K562 (cell line): ENCODE results near the gene VEZF1. TPM values are rescaled to one million over a fixed set of nuclear protein-coding genes. Genes with fewer than 3 reads are reported as not detected.
A peak's percentile ranks its signal among the peaks of the same experiment; 100 is the strongest.

Source experiments
- ARNT ChIP-seq, 2 experiments: fragments of 450-650 bp; IDR thresholded peaks; 2 replicates each; pipeline ENCODE4 v1.6.1; 2016; ENCODE audit warnings: mild to moderate bottlenecking in 1 of 2
- ELF1 ChIP-seq: fragments of 200-800 bp; sonication (Bioruptor generic); IDR thresholded peaks from 2 replicates; pipeline ENCODE4 v1.6.1; 2016; ENCODE audit warnings: missing genetic modification characterization, missing compliant biosample characterization
- GTF2A2 ChIP-seq: IDR thresholded peaks from 2 replicates; pipeline ENCODE4 v1.6.1; 2016; ENCODE audit warnings: mild to moderate bottlenecking, missing genetic modification characterization, missing compliant biosample characterization
- IRF2 ChIP-seq: sonication (generic); formaldehyde crosslinking; IDR thresholded peaks from 2 replicates; pipeline ENCODE4 v1.8.1; 2022; ENCODE audit warnings: mild to moderate bottlenecking, missing genetic modification reagents
- MCM7 ChIP-seq, 2 experiments: fragments of 450-650 bp; IDR thresholded peaks; 2 replicates each; pipeline ENCODE4 v1.6.1; 2016 to 2018
- MXD1 ChIP-seq: fragments of 250-450 bp; sonication (Bioruptor Pico); IDR thresholded peaks from 2 replicates; pipeline ENCODE4 v1.8.0; 2021; ENCODE audit warnings: borderline replicate concordance, mild to moderate bottlenecking, moderate library complexity; ENCODE audit not compliant: poor library complexity, severe bottlenecking
- MYBL2 ChIP-seq, 2 experiments: fragments of 450-650 bp in 1 of 2; sonication (generic) in 1 of 2; formaldehyde crosslinking in 1 of 2; IDR thresholded peaks; 2 replicates each; pipeline versions ENCODE4 v1.6.1 to v1.8.1; 2017 to 2022; ENCODE audit warnings: borderline replicate concordance in 1 of 2, inconsistent platforms in 1 of 2, low read depth in 1 of 2, mild to moderate bottlenecking in 1 of 2, missing genetic modification reagents in 1 of 2, moderate library complexity in 1 of 2
- POU5F1 ChIP-seq: fragments of 150-350 bp; IDR thresholded peaks from 2 replicates; pipeline ENCODE4 v1.6.1; 2014; ENCODE audit warnings: borderline replicate concordance, low read length, low read depth, mild to moderate bottlenecking; ENCODE audit not compliant: partially characterized antibody
- RFX5 ChIP-seq: IDR thresholded peaks from 2 replicates; pipeline ENCODE4 v1.6.1; 2011; ENCODE audit warnings: low read depth, mild to moderate bottlenecking, improper control_type of control experiment, low read length
- SMARCC2 ChIP-seq: fragments of 450-650 bp; IDR thresholded peaks from 2 replicates; pipeline ENCODE4 v1.6.1; 2017; ENCODE audit warnings: antibody characterized with exemption, moderate library complexity, mild to moderate bottlenecking, low read depth
- TAF15 ChIP-seq: fragments of 200-400 bp; formaldehyde crosslinking; IDR thresholded peaks from 2 replicates; pipeline ENCODE4 v1.6.1; 2017; ENCODE audit warnings: mild to moderate bottlenecking, low read depth, low read length, moderate library complexity
- TOE1 ChIP-seq, 2 experiments: fragments of 450-650 bp in 1 of 2; sonication (generic) in 1 of 2; formaldehyde crosslinking in 1 of 2; IDR thresholded peaks; 2 replicates each; pipeline versions ENCODE4 v1.7.1 to v1.8.0; 2016 to 2022; ENCODE audit warnings: borderline replicate concordance in 2 of 2, mild to moderate bottlenecking in 2 of 2, antibody characterized with exemption in 1 of 2, inconsistent platforms in 1 of 2, low read depth in 1 of 2, missing genetic modification reagents in 1 of 2, moderate library complexity in 1 of 2
- U2AF2 ChIP-seq: fragments of 200-400 bp; formaldehyde crosslinking; optimal IDR thresholded peaks from 2 replicates; pipeline ENCODE3; 2017; ENCODE audit warnings: low read depth, mild to moderate bottlenecking, low read length
- ZBTB5 ChIP-seq: fragments of 450-650 bp; IDR thresholded peaks from 2 replicates; pipeline ENCODE4 v1.6.1; 2017; ENCODE audit warnings: antibody characterized with exemption
- ZNF282 ChIP-seq: sonication (generic); formaldehyde crosslinking; IDR thresholded peaks from 2 replicates; pipeline ENCODE4 v1.8.1; 2023; ENCODE audit warnings: missing genetic modification reagents
- ZNF41 ChIP-seq: fragments of 250-450 bp; sonication (Bioruptor Pico); conservative IDR thresholded peaks from 2 replicates; pipeline ENCODE4 v1.4.0; 2020; ENCODE audit warnings: mild to moderate bottlenecking
- polyA plus RNA-seq, 8 experiments: library from polyadenylated mRNA; depleted of rRNA in 4 of 8; stranded (reverse) in 5 of 8; unstranded in 3 of 8; fragments of >200 nt; fragmentation: Nextera tagmentation in 2 of 8; fragmentation: Illumina TruSeq in 1 of 8; extraction: Ambion mirVana in 2 of 8; extraction: Trizol in 1 of 8; gene quantifications; 2 replicates each; pipeline versions ENCODE4 v1.2.1 to v1.2.3, GENCODE V29; 2011 to 2014; ENCODE audit warnings: inconsistent platforms in 1 of 8, missing spikeins in 1 of 8
- total RNA-seq, 7 experiments: library from RNA; depleted of rRNA in 6 of 7; stranded (reverse); fragments of >200 nt in 6 of 7; fragmentation: Illumina TruSeq in 2 of 7; extraction: Trizol in 2 of 7; gene quantifications; 2 replicates each; pipeline versions ENCODE4 v1.2.1 to v1.2.3, GENCODE V29; 2011 to 2021; ENCODE audit warnings: low replicate concordance in 1 of 7
- TF ChIP-seq, protein P1 (sequence below): IDR thresholded peaks from 2 replicates; pipeline ENCODE4 v1.6.1; 2014; ENCODE audit warnings: antibody characterized with exemption
- TF ChIP-seq, protein P2 (sequence below): conservative IDR thresholded peaks from 2 replicates; pipeline ENCODE4 v1.6.1; 2011; ENCODE audit warnings: low read depth, mild to moderate bottlenecking, low read length; ENCODE audit not compliant: control insufficient read depth
- TF ChIP-seq, protein P3 (sequence below): sonication (generic); formaldehyde crosslinking; IDR thresholded peaks from 2 replicates; pipeline ENCODE4 v1.8.1; 2022; ENCODE audit warnings: missing genetic modification reagents

Gene VEZF1
- total and polyA plus RNA-seq, 9 of the 15 experiments (the other 6 are each of a cell fraction or from before 2014, with no cell fraction given), result 9.5 to 33.4 (median 22.1) TPM

DNA sequence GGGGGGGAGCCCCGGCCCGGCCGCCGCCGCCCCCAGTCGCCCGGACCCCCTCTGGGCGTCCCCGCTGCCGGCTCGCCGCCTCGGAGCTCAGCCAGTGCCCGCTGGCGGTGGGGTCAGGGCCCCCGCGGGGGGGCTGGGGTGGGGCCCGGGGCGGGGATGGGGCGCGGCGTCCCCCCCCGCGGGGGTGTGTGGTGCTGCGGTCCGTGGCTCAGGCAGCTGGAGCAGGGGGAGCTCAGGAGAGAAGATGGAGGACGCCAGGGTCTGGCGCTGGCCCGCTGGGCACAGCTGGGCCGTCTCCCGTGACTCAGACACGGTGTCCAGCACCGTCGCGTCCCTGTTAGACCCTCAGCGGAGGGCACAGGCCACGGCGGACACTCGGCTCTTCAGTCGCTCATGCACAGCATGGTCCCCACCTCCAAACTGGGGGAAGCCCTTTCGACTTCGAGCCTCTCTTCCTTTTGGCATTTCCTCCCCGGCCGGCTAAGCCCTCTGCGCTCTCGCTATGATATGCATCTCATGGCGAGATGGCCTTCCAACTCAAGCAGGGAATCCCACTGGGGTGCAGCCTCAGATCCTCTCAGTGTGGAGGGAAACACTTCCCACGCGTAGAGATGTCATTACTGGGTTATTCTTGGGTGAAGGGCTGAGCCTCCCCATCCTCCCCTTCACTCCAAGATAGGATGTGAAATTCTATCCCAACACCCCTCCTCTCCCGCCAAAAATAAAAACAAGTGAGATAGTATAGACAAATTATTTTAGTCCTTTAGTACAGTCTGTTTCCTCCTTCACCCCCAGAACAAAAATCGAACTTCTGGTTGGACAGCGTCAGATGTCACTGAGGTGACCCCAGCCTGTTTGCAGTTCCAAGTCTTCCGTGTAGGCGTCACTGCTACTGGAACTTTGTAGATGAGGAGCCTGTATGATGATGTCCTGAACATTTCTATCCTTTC lies 522 bp upstream of the VEZF1 start (continued):
- TF ChIP-seq POU5F1 (no peak), MYBL2 (IDR thresholded peaks at IDR 0.05; ENCODE audit: low read depth) (no peak), MYBL2 (CRISPR knock-in tag; IDR thresholded peaks at IDR 0.05; ENCODE audit: borderline replicate concordance) (no peak), ARNT (IDR thresholded peaks at IDR 0.05) (no peak), MCM7 (IDR thresholded peaks at IDR 0.05) (no peak), TOE1 (IDR thresholded peaks at IDR 0.05; ENCODE audit: borderline replicate concordance) (peak; percentile 28; the same call in 1 of the 2 replicates), TOE1 (CRISPR knock-in tag; IDR thresholded peaks at IDR 0.05; ENCODE audit: borderline replicate concordance, low read depth) (no peak), MXD1 (CRISPR knock-in tag) (no peak), ZBTB5 (no peak), GTF2A2 (tag) (no peak), ZNF41 (no peak), U2AF2 (no peak), RFX5 (no peak), ELF1 (peak; percentile 89), ZNF282 (CRISPR knock-in tag) (no peak), TAF15 (no peak), SMARCC2 (no peak), IRF2 (CRISPR knock-in tag) (no peak)
- TF ChIP-seq, protein P1, sequence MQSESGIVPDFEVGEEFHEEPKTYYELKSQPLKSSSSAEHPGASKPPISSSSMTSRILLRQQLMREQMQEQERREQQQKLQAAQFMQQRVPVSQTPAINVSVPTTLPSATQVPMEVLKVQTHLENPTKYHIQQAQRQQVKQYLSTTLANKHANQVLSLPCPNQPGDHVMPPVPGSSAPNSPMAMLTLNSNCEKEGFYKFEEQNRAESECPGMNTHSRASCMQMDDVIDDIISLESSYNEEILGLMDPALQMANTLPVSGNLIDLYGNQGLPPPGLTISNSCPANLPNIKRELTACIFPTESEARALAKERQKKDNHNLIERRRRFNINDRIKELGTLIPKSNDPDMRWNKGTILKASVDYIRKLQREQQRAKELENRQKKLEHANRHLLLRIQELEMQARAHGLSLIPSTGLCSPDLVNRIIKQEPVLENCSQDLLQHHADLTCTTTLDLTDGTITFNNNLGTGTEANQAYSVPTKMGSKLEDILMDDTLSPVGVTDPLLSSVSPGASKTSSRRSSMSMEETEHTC, result no peak
- TF ChIP-seq, protein P2, sequence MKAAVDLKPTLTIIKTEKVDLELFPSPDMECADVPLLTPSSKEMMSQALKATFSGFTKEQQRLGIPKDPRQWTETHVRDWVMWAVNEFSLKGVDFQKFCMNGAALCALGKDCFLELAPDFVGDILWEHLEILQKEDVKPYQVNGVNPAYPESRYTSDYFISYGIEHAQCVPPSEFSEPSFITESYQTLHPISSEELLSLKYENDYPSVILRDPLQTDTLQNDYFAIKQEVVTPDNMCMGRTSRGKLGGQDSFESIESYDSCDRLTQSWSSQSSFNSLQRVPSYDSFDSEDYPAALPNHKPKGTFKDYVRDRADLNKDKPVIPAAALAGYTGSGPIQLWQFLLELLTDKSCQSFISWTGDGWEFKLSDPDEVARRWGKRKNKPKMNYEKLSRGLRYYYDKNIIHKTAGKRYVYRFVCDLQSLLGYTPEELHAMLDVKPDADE, result no peak
- TF ChIP-seq, protein P3, sequence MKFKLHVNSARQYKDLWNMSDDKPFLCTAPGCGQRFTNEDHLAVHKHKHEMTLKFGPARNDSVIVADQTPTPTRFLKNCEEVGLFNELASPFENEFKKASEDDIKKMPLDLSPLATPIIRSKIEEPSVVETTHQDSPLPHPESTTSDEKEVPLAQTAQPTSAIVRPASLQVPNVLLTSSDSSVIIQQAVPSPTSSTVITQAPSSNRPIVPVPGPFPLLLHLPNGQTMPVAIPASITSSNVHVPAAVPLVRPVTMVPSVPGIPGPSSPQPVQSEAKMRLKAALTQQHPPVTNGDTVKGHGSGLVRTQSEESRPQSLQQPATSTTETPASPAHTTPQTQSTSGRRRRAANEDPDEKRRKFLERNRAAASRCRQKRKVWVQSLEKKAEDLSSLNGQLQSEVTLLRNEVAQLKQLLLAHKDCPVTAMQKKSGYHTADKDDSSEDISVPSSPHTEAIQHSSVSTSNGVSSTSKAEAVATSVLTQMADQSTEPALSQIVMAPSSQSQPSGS, result no peak
